T-helper 1 cell (primary cell): ENCODE measurements around the gene SPRY4.
A peak's percentile ranks its signal among the peaks of the same experiment; 100 is the strongest.
"Not testable (repeated sequence)": the region's sequence is repeated elsewhere in the genome, so short reads cannot be mapped to it uniquely, and the experiment has no call there.

Experiments used
- DNase-seq, 5 donors: peaks; one replicate each; pipeline ENCODE4 v3.0.0-alpha.2; 2012 to 2020
- total RNA-seq, 4 donors: gene quantifications; one replicate each; lab custom pipeline; 2026; lab: John Stamatoyannopoulos, UW

SPRY4 gene, protein sequence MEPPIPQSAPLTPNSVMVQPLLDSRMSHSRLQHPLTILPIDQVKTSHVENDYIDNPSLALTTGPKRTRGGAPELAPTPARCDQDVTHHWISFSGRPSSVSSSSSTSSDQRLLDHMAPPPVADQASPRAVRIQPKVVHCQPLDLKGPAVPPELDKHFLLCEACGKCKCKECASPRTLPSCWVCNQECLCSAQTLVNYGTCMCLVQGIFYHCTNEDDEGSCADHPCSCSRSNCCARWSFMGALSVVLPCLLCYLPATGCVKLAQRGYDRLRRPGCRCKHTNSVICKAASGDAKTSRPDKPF
- total RNA-seq = 0.46 to 2.3 (median 2.0) reads per million in 4 donors

DNA sequence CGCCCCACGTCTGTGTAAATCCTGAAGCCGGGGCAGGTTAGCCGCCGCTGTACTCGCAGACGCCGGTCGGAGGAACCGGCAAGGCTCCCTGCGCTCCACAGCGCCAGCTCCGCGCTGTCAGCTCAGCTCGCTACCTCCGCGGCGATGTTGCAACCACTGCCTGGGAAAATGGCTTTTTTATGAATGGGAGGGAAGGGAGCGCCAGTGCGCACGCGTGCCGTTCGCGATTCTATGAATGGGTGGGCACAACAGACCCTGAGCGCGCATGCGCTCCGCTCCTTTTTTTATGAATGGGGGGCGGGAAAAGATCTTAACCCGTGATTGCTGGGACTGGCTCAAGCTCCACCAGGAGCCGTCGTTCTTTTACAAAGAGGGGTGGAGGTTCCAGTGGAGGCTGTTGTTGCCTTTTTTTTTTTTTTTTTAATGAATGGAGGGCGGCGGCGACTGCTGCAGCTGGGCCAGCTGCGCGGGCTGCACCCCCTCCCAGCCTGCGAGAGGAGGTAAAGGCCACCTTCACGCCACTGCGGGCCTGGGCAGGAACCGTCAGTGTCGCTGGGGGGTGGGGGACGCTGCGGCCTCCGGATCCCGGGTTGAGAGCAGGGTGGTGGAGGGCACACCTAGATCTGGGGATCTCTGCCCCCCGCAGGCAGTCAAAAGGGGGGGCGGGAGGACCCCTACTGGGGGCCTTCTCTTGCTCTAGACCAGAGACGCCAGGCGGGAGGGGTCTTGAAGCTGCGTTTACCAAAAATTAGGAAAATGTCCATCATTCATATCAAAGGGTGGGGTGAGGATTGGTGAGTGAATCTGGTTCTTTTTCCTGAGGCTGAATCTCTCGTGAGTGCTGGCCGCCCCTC, at the start of gene SPRY4:
TSS of gene SPRY4 (minus strand) at position 151 of the 854 bp plus-strand sequence. CDS start 9,913 bp downstream, outside the sequence.
- peak; percentile 44 to 90 (median 55) for DNase-seq

DNA sequence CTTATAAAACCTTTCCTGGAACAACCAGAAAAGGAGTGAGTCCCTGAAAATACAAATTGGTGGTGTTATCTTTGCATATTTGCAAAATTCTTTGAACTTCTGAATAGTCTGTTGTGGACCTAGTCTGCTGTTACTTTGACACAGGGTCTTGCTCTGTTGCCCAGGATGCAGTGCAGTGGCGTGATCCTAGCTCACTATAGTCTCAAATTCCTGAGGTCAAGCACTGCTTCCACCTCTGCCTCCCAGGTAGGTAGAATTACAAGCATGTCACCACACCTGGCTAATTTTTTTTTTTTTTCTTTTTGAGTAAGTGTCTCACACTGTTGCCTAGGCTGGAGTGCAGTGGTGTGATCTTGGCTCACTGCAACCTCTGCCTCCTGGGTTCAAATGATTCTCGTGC, 43.7 kb upstream of the SPRY4 start:
- DNase-seq = no peak

DNA sequence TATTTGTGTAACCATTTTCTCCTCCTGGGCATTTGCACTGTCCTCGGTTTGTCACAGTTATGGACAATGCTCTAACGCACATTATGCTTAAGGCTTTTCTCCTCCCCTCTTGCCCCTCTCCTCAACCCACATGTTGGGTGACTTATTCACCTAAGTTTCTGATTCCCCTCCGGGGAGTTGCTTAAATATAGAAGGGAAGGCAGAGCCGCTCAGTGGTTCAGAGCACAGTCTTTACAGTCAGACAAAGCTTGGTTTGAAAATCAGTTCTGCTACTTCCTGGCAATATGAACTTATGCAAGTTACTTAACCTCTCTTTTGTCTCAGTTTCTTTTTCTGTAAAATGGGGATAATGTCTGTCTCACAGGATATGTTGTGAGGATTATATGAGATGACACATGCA, 41.2 kb upstream of the SPRY4 start:
- no peak for DNase-seq

DNA sequence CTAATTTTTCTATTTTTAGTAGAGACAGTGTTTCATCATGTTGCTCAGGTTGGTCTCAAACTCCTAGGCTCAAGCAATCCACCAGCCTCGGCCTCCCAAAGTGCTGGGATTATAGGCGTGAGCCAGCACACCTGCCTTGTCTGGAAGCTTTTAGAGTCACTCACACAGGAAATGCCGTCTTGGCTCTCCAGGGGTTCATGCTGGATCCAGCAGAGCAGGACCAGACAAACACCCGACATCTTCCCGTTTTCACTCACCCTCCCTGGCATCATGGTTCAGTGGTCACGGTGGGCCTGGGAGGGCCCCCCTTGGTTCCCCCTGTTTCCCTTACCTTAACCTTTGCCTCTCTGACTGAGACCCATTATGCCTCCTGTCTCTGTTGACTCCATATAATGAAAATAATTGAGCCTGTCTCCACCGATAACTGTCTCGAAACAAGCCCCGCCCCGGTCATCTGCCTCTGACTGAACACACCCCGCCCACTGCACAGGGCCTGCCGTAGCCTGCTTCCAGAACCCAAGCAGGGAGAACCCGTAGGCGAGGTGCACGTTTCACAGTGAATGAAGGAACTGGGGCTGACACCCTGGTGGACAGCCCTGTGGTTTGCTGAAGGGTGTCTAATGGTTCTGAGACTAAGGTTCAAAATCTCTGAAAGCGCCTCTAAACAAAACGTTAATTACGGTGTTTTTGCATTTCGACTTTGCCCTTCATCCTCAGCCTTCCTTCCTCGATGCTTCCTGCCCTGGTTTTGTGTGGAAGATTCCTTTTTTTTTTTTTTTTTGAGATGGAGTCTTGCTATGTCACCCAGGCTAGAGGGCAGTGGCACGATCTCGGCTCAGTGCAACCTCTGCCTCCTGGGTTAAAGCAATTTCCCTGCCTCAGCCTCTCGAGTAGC, 39.7 kb upstream of the SPRY4 start:
- no peak for DNase-seq

DNA sequence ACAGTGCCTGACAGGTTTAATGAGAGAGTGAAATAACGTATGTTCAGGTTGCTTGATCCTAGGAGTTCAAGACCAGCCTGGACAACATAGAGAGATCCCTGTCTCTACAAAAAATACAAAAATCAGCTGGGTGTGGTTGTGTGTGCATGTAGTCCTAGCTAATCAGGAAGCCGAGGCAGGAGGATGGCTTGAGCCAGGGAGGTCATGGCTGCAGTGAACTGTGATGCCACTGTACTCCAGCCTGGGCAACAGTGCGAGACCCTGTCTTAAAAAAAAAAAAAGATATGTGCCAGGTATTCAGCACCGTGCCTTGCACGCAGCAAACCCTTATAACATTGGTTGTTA, 38.8 kb upstream of the SPRY4 start:
- DNase-seq = no peak

DNA sequence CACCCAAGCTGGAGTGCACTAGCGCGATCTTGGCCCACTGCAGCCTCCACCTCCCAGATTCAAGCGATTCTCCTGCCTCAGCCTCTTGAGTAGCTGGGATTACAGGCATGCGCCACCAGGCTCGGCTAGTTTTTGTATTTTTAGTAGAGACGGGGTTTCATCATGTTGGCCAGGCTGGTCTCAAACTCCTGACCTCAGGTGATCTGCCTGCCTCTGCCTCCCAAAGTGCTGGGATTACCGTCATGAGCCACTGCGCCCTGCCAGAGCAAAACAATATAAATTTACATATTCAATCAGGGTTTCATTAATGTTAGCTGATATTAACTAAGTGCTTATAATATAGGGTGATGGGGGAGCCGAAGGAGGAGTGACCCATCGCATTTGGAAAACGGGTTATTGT, 37.4 kb upstream of the SPRY4 start:
- not testable (repeated sequence) for DNase-seq

DNA sequence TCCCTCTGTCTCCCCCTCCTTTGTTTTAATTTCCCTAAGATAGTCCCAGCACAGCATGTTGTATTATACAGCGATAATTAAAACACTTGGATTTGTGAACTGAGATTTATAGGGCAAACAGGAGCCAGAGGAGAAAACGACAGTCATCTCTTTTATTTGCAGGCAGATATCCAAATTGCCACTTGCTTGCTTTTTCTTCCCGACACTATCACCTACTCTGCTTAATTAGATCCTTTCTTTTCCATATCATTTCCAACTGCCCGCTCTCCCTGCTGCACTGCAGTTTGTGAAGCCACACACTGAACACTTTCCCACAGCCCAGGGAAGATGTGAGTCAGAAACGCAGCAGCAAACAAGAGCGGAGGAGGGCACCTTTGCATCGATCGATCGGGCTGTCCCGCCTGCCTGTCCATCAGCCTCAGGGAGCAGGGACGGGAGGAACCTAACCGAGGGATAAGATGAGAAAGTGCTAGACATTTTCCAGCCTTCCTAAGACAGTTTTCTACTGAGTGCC, 35.8 kb upstream of the SPRY4 start:
- no peak for DNase-seq

DNA sequence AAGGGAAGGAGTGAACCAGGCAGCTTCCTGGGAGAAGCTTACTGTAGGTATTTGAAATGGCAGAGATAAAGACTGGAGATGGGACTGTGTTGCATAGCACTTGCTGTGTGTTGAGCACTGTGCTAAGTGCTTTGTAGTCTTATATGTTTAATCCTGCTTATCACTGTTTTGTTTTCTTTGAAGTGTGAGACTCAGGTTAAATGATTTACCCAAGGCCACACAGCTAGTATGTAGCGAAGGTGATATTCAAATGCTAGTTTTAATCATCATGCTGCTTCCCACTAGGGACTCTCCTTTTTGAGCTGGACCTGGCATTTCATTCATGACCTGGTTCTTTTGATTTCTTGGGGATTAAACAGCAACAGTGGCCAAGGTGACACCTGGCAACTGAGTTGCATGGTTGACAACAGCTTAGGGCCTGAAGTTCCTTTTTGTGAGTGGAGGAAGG, 35.3 kb upstream of the SPRY4 start:
- DNase-seq = no peak

DNA sequence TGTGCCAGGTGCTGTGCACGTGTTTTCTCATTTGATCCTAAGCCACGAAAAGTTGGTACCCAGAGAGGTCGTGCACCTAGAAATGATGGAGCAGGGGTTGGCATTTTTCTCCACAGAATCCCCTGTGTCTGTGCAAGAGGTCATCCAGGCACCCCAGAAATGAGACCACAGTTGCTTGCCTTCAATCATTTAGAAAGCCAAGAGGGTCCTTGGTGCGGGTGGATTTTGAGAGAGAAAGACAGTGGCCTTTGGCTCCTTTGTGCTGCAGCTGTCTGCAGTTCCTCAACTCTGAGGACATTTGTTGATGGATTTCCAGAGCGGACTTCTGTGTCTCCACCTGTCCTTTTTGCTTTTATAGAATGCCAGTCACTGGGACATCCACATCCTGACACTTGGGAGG, 33.8 kb upstream of the SPRY4 start:
- no peak for DNase-seq

DNA sequence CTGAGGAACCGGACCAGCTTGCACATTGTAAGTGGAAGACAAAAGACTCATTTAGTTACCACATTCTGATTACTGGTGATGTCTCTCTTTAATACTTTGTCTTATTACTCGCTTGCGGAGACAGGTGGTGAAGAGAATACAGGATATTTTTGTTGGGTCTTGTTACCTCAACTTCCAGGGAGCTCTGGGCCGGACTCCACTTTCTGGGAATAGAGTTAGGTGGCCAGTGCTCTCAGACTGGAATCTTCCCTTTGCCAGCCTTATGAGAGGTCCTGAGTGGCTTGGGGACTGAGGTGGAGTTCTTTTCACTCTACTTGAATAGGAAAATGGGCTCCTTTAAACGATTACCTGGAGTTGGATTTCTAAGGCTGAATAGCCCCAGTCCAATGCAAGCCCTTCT, 33.3 kb upstream of the SPRY4 start:
- no peak for DNase-seq

DNA sequence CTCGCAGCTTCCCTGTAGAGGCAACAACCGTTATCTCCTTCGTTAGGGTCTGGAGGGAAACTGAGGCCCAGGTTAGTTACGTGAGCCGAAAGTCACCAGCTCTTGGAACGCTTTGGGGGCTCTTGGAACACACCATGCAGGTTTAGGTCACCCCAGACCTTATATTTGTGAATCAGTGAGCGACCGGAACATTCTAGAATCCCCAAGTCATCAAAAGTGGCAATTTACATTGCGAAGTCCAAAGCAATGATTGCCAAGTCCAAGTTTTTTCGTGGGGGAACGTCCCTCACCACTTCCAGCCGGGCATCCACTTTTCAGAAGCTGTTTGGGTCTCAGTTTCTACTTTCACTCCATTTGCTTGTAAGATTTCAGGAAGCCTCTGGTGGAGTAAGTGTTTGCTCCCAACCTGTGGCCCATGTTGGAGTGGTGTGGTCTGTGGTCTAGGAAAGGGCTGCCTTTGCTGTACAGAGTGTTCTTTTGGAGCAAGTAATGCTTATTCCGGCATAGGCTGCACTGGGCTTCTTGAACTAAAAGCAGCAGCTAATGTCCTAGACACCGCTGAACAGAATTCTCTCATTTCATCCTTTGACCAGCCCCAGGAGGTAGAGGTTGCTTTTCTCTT, 32.8 kb upstream of the SPRY4 start:
- no peak for DNase-seq

DNA sequence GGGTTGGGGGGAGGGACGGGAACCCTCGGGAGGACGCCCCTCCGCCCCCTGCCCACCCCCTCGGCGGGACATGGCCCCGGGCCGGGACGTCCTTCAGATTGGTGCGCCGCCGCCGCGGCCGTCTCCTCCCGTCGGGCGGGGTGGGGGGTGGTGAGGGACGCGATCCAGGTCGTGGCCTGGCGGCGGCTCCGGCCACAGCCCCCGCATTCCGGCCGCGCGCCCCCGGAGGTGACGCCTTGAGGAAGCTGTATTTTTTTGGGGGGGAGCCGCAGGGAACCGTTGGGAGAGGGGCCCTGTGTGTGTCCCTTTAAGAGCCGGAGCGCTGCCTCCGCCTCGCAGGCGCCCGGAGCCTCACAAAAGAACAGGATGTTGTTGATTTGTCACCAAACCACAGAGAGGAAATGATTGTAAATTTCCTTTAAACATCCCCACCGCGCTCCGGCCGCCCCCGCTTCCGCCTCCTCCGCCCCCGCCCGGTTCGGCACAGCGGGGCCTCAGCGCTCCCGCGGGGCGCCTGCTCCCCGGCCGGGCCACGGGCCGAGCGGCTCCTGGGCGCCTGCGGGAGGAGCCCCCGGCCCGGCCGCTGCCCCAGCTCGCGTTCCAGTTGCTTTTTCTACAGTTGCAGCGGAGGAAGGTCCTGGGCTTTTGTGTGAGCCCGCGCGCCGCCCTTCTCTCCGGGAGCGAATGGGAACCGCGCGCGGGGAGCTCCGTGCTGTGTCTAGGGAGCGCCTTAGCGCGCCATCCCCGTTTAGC, 32.1 kb upstream of the SPRY4 start:
- peak; percentile 70 to 95 (median 79) for DNase-seq

DNA sequence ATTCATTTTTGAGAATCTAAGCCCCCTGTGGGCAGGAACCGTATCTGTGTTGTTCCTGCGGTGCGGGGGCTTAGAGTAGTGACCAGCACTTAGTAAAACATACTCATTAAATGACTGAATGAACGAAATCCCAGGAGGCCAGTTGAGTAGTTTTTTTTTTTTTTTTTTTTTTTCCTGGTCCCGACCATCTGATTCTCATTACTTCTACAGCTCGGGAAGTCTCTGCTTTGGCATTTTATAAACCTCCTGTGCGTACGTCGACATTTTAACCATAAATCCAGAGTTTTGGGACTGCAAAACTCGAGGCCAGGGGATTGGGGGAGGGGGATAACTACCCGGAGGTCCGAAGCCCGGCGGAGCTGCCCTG, 31.5 kb upstream of the SPRY4 start:
- DNase-seq = no peak

DNA sequence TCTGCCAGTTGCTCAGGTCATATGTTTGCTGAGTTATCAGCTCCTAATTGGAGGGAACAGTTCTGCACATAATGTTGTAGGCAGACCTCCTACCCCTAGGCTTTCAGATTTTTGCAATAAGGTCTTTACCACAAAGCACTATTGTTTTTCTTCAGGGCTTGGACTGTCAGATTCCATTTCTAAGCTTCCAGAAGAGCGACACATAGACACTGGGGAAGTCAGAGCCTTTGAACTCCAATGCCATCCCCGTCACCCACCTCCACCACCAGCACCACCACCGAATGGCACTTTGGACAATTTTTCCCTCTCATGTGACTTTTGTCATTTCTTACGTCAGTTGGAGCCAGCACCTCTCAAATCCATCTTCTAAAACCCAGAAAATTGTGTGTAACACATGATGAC, 28.3 kb upstream of the SPRY4 start:
- DNase-seq = no peak

DNA sequence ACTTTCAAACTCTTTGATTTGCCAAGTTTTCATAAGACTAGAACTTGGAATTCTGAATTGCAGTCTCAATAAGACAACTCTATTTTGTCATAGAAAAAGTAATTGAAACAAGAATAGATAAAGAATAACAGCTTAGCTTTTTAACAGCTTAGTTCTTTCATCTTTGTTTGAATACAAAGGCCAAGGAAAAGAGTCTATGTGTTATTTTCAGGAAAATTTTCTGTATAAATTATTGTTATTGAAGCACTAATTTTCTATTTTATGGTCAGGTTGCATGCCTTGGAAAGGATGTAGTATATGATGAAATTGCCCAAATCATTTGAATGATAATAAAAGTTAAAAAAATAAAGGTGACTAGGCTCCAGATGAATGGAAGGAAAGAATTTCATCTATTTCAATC, 25.2 kb upstream of the SPRY4 start:
- no peak for DNase-seq

DNA sequence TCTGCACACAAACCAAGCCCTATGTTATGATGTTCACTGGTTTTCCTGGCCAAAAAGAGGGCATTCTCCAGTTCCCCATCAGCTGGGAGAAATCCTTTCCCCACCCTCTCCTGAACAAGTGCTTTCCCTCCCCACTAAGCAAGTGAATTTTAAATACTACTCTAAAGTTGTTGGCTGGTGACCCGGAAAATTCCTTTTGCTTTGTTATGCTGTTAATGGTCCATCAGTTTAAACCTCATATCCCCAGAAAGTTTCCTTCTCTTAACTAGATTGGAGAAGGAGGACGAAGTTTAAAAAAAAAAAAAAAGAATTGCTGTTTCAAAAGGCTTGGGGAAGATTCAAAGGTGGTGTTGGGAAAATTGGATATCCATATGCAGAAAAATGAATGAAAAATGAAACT, 21.9 kb upstream of the SPRY4 start:
- DNase-seq = no peak

DNA sequence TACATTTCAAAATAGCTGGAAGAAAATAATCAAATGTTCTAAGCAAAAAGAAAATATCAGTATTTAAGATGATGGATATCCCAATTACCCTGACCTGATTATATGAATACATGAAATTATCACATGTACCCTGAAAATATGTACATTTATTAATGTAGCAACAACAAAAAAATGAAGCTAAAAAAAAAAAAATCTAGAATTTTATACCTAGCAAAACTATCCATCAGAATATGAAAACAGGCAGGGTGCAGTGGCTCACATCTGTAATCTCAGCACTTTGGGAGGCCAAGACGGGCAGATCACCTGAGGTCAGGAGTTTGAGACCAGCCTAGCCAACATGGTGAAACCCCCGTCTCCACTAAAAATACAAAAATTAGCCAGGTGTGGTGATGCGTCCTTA, 20.1 kb upstream of the SPRY4 start:
- not testable (repeated sequence) for DNase-seq

DNA sequence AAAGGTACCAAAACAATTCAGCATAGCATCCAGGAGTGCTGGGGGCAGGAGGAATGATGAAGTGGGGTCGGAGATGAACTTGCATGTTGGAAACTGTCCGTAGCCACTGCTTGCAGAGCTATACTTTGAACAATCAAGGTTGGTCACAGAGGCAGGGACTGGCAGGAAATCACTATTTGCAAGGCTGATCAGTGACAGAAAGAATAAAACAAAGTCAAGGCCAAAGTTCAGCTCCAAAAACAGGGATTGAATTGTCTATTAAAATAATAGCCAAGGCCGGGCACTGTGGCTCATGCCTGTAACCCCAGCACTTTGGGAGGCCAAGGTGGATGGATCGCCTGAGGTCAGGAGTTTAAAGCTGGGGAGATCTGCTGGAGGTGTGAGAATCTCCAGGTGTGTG, 18.7 kb upstream of the SPRY4 start:
- no peak for DNase-seq

DNA sequence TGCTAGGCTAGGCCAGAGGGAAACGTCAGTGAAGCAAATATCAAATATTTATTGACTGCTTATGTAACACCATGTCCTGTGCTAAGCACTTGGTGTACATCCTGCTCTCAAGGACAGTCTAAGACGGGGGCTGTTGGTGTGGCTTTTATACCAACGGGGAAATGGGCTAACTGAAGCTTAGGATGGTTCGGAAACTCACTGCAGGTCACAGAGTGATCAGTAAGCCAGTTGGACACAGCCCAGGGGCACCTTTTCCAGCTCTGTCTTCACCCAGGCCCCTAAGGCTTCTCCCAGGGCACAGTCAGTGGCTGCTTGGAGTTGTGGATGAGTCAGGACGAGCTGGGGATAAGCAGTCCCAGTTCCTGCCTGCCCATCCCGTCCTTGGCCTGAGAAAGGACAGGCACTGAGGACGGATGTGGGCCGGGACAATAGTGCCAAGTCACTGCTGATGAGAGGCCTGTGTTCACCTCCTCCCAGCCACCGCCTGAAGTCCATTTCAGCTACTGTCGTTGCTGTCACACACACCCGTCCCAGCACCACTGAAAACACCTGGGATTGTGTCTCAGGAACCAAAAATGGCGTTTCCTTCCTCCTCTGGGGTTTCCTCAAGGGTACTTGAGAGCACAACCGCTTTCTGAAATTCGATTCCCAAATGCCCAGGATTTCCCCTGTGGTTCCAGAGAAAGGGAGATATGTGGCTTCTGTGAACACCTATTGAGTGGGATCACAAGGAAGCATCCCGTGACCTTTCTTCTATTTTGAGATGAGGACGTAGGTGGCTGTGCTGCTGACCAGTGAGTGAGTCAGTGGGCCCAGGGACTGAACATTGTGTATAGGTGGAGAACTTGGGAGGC, 17.5 kb upstream of the SPRY4 start:
- no peak for DNase-seq

DNA sequence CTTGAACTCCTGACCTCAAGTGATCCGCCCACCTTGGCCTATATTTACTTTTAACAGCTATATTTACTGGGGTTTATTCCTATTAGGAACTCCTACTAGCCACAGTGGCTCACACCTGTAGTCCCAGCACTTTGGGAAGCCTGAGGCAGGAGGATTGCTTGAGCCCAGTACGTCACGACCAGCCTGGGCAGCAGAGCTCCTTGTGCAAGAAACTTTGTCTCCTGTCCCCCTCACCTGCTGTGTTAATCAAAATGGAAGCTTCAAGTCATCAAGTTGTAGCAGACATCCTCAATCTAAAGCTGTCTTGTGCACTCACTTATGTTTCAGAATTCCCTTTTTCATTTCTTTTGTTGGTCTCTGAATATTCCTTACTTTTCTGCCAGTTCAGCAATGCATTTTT, 15.0 kb upstream of the SPRY4 start:
- no peak for DNase-seq

DNA sequence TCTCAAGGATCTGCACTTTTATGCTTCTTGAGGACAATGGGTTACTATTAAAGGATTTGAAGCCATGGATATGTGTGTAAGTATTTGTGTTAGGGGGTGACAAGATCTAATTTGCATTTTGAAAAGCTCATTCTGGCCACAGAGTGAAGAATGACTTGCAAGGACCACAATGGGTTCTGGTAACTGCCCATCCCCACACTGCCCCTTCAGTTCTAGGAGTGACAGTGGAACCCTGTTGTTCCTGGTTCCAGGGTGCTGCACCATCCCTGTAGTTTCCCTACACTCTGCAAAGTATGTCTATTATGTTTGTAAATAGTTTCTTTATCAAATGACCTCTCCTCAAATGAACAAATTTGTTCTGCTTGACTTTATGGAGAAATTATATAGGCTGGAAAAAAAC, 9.7 kb upstream of the SPRY4 start:
- DNase-seq = no peak
